Activated CD8-positive, alpha-beta memory T cell treated with anti-CD3 and anti-CD28 coated beads, Interleukin-2, amount 10 ng/mL, durations not matched to agents 7 days and 5 days (primary cell): Measurements from ENCODE around the gene PTPN3. TPM values are rescaled to one million over a fixed set of nuclear protein-coding genes. Genes with fewer than 3 reads are reported as not detected.
A peak's percentile ranks its signal among the peaks of the same experiment; 100 is the strongest.

ENCODE experiments used
- ATAC-seq: fragments of 150-1000 bp; cut with Tn5 transposase; one replicate; pipeline ENCODE4 v1.10.0; 2021; ENCODE audit warnings: moderate library complexity
- CTCF ChIA-PET: fragments of 350-600 bp; sonication (Branson Sonifier 250); formaldehyde crosslinking; loops from one replicate; lab custom pipeline; 2021; ENCODE audit warnings: antibody characterized with exemption; lab: Charles Lee
- DNase-seq: peaks from one replicate; pipeline ENCODE4 v3.0.0-alpha.2; 2020
- H3K27ac Mint-ChIP-seq: one replicate; pipeline ENCODE4 v1.8.0; 2021; ENCODE audit warnings: mild to moderate bottlenecking, mixed read lengths
- H3K27me3 Mint-ChIP-seq: one replicate; pipeline ENCODE4 v1.8.0; 2021; ENCODE audit warnings: mixed read lengths
- H3K36me3 Mint-ChIP-seq: one replicate; pipeline ENCODE4 v1.8.0; 2021; ENCODE audit warnings: mild to moderate bottlenecking, mixed read lengths
- H3K4me1 Mint-ChIP-seq: one replicate; pipeline ENCODE4 v1.8.0; 2021; ENCODE audit warnings: mixed read lengths
- H3K4me3 Mint-ChIP-seq: one replicate; pipeline ENCODE4 v1.8.0; 2021; ENCODE audit warnings: mild to moderate bottlenecking, moderate library complexity, mixed read lengths
- H3K9me3 Mint-ChIP-seq: one replicate; pipeline ENCODE4 v1.8.0; 2022; ENCODE audit warnings: low read depth, mixed read lengths
- total RNA-seq, 2 experiments: library from RNA; stranded (reverse); gene quantifications; one replicate each; pipeline ENCODE4 v1.2.3, GENCODE V29; 2021

PTPN3 gene
- total RNA-seq, 2 experiments from 2014 or later: 0.50 to 4.1 TPM

GRCh38 chr9:109467936-109468335, 30.2 kb downstream of the PTPN3 start:
- Mint-ChIP-seq H3K27ac (peak overlapping the region; percentile 61), H3K4me1 (peaks cover 49% of the 10 kb centered on the region), H3K27me3 (peaks cover 15% of the 10 kb centered on the region), H3K36me3 (no peaks in the 10 kb centered on the region), H3K9me3 (no peaks in the 10 kb centered on the region), H3K4me3 (no peak overlapping the region)
- DNase-seq (peak; percentile 61), ATAC-seq (peak; percentile 74)
- CTCF ChIA-PET: interaction anchor here (0.8 to 6.1 kb wide), 6 partner anchors 10 to 56 kb away, joined by 3 to 148 read pairs (median 6); no protein-coding TSS in a partner anchor

DNA sequence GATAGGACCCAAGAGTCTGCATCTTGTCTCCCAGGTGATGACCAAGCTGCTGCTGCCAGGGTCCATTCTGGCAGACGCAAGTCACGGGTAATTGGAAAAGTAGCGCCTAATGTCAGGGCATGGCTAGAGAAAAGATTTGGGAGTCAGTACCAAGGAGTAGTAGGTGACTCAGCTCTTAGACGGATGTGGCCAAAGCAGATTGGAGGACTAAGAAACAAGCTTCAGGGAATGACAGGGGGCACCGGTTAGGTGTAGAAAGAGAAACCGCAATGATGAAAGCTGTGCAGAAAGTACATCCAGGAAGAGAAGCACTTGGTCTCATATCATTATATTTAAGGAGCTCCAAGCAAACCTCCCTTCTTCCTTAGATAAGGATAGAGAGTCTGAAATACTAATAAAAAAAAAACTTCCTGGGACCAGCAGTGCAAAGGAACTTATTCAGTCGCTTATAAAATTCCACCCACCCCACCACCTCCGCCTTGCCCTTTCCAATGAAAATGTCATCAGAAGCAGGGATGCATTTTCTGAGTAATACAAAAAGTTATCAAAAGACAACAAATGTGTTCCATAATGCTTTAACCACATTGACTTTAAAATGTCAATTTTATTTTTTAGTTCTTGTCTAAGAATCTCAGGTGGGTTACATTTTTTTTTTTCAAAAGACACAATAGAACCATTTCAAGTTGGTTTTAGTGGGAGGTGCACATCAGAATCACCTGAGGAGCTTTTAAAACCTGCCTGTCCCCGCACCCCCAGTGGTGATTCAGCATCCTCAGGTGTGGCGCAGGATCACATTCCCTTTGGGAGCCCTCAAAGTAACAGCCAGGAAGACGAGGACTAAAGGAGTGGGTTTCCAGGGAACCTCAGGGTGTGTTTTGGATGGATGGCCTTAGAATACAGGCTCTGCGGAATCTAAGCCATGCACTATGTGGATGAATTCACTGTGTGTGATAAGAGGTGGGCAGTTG, 31.2 kb downstream of the PTPN3 start:
- ATAC-seq: no peak
- DNase-seq: no peak
- Mint-ChIP-seq H3K27ac (peak overlapping the region; percentile 61), H3K9me3 (no peaks in the 10 kb centered on the region), H3K36me3 (peaks cover 1% of the 10 kb centered on the region), H3K27me3 (peaks cover 17% of the 10 kb centered on the region), H3K4me3 (no peak overlapping the region), H3K4me1 (peaks cover 52% of the 10 kb centered on the region)
- CTCF ChIA-PET: interaction anchor here (0.8 to 6.1 kb wide), 5 partner anchors 9 to 55 kb away, joined by 3 to 148 read pairs (median 7); no protein-coding TSS in a partner anchor

GRCh38 chr9:109463924-109464625, 34.0 kb downstream of the PTPN3 start:
- DNase-seq (peak; percentile 65), ATAC-seq (peak; percentile 55)
- CTCF ChIA-PET: interaction anchor here (1.2 to 3.1 kb wide), 2 partner anchors 16 to 23 kb away, joined by 5 to 16 read pairs; no protein-coding TSS in a partner anchor
- Mint-ChIP-seq H3K9me3 (no peaks in the 10 kb centered on the region), H3K27ac (peak overlapping the region; percentile 44), H3K36me3 (peaks cover 1% of the 10 kb centered on the region), H3K27me3 (peaks cover 16% of the 10 kb centered on the region), H3K4me1 (peaks cover 56% of the 10 kb centered on the region), H3K4me3 (no peak overlapping the region)

DNA sequence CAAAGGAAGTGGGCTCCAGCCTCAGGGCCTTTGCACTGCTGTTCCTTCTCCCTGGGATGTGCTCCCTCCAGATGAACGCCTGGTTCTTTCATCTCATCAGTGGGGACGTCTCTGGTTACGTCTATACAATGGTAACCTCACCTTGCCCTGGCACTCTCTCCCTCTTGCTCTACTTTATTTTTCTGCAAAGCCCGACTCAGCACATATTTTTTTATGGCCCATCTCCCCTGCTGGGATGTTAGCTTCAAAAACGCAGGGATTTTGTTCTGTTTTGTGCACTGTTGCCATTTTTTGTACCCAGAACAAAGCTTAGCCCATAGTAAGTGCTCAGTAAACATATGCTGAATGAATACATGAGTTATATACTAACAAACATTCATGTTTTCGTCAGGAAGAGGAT, 37.5 kb downstream of the PTPN3 start:
- CTCF ChIA-PET: interaction anchor here (1.2 to 4.6 kb wide), 4 partner anchors 9 to 22 kb away, joined by 4 to 19 read pairs (median 7); no protein-coding TSS in a partner anchor
- no peak overlapping the region for H3K4me3 Mint-ChIP-seq

GRCh38 chr9:109459423-109459822, 38.7 kb downstream of the PTPN3 start:
- Mint-ChIP-seq H3K27me3 (peaks cover 33% of the 10 kb centered on the region), H3K27ac (no peak overlapping the region), H3K9me3 (no peaks in the 10 kb centered on the region), H3K36me3 (peaks cover 1% of the 10 kb centered on the region), H3K4me3 (no peak overlapping the region), H3K4me1 (peaks cover 32% of the 10 kb centered on the region)
- CTCF ChIA-PET: interaction anchor here (0.9 to 4.6 kb wide), 5 partner anchors 11 to 61 kb away, joined by 4 to 22 read pairs (median 9); no protein-coding TSS in a partner anchor
- DNase-seq (no peak), ATAC-seq (no peak)

More for the DNA sequence above, 37.5 kb downstream of the PTPN3 start:
- Mint-ChIP-seq H3K36me3 (peaks cover 1% of the 10 kb centered on the region), H3K4me1 (peaks cover 40% of the 10 kb centered on the region), H3K27ac (no peak overlapping the region), H3K27me3 (peaks cover 31% of the 10 kb centered on the region), H3K9me3 (no peaks in the 10 kb centered on the region)
- ATAC-seq: no peak
- DNase-seq: no peak

- Mint-ChIP-seq H3K4me3 (no peak overlapping the region), H3K27ac (no peak overlapping the region), H3K36me3 (peaks cover 1% of the 10 kb centered on the region), H3K27me3 (peaks cover 37% of the 10 kb centered on the region), H3K9me3 (no peaks in the 10 kb centered on the region), H3K4me1 (peaks cover 25% of the 10 kb centered on the region)
- ATAC-seq: no peak
- DNase-seq: no peak
- CTCF ChIA-PET: interaction anchor here (0.9 to 4.6 kb wide), 7 partner anchors 9 to 61 kb away, joined by 4 to 22 read pairs (median 4); no protein-coding TSS in a partner anchor
Measured at GRCh38 chr9:109458453-109459211, 39.5 kb downstream of the PTPN3 start.

DNA sequence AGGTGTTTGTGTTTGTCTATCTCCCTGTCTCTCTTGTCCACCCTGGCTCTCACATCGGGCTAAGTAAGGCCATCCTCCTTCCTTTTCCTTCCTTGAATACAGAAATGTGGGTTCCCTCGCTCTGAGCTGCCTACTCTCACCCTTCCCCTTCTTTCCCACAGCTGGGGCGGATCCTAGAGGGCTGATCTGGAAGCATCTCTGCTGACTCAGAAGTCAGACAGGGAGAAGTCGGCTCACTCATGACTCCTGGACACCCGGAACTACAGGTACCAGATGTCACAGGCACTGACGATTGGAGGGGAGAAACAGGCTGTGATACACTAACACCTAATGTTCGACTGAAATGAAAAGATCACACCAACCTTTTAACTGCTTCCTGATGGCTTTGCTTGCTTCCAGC, 41.3 kb downstream of the PTPN3 start:
- ATAC-seq (no peak), DNase-seq (no peak)
- H3K9me3 Mint-ChIP-seq: no peaks in the 10 kb centered on the region
- peaks cover 19% of the 10 kb centered on the region for H3K4me1 Mint-ChIP-seq
- H3K36me3 Mint-ChIP-seq: no peaks in the 10 kb centered on the region
- H3K4me3 Mint-ChIP-seq: no peak overlapping the region
- CTCF ChIA-PET: interaction anchor here (3.1 to 4.9 kb wide), 3 partner anchors 9 to 16 kb away, joined by 19 to 22 read pairs (median 21); no protein-coding TSS in a partner anchor
- H3K27ac Mint-ChIP-seq: no peak overlapping the region
- peaks cover 30% of the 10 kb centered on the region for H3K27me3 Mint-ChIP-seq

- CTCF ChIA-PET: interaction anchor here (1.1 to 4.9 kb wide), 2 partner anchors 14 to 15 kb away, joined by 3 to 21 read pairs; no protein-coding TSS in a partner anchor
- Mint-ChIP-seq H3K9me3 (no peaks in the 10 kb centered on the region), H3K4me3 (no peak overlapping the region), H3K4me1 (peaks cover 19% of the 10 kb centered on the region), H3K27me3 (peaks cover 27% of the 10 kb centered on the region), H3K27ac (no peak overlapping the region), H3K36me3 (no peaks in the 10 kb centered on the region)
- ATAC-seq (no peak), DNase-seq (no peak)
Measured at GRCh38 chr9:109455861-109456260, 42.2 kb downstream of the PTPN3 start.

DNA sequence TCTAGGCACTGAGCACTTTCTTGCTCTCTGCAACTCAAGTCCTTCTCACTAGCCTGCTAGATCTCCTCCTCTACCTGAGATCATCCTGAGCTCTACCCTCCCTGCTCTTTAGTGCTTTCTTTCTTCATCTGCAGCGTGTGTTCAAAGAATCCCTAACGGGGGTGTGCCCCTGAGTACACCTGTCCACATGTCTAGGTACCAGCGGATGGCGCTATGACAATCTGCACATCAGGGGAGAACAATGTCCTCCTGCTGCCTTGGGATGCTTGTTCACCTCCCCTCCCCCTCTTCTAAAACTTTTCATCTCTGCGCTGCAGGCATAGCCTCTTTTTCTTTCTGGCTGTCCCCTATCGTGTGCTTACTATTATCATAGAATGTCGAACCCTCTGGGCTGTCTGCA, 42.7 kb downstream of the PTPN3 start:
- Mint-ChIP-seq H3K4me1 (peaks cover 14% of the 10 kb centered on the region), H3K27me3 (peaks cover 24% of the 10 kb centered on the region), H3K36me3 (no peaks in the 10 kb centered on the region), H3K27ac (no peak overlapping the region), H3K9me3 (no peaks in the 10 kb centered on the region), H3K4me3 (no peak overlapping the region)
- DNase-seq (no peak), ATAC-seq (no peak)
- CTCF ChIA-PET: interaction anchor here (1.1 to 4.9 kb wide), 2 partner anchors 14 to 15 kb away, joined by 3 to 21 read pairs; no protein-coding TSS in a partner anchor

DNA sequence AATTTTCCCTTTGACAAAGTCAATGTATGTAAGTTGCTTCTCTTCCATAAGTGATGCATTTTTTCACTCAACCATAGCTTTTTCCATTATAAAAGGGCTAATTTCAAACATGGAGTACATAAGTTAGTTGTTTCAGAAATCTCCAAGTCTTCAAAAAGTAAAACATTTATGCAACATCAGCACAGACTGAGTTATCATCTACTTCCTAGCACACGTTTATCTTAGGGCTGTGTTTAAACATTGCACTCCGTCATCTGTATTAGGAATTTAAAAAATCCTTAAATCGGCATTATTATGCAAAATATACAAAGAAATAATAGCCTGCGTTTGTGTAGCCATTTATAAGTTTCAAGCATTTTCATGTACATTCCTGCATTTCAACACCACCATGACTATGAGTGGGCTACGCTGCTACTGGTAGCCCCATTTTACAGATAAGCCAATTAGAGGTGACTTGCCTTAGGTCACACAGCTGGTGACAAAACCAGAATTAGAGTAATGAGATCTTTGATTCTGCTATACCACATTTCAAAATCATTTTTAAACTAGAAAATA, 43.4 kb downstream of the PTPN3 start:
- H3K36me3 Mint-ChIP-seq: no peaks in the 10 kb centered on the region
- DNase-seq (no peak), ATAC-seq (no peak)
- H3K4me1 Mint-ChIP-seq: peaks cover 14% of the 10 kb centered on the region
- no peak overlapping the region for H3K27ac Mint-ChIP-seq
- no peak overlapping the region for H3K4me3 Mint-ChIP-seq
- peaks cover 28% of the 10 kb centered on the region for H3K27me3 Mint-ChIP-seq
- H3K9me3 Mint-ChIP-seq: no peaks in the 10 kb centered on the region
- CTCF ChIA-PET: interaction anchor here (1.1 to 4.9 kb wide), 3 partner anchors 14 to 16 kb away, joined by 3 to 21 read pairs (median 3); no protein-coding TSS in a partner anchor

DNA sequence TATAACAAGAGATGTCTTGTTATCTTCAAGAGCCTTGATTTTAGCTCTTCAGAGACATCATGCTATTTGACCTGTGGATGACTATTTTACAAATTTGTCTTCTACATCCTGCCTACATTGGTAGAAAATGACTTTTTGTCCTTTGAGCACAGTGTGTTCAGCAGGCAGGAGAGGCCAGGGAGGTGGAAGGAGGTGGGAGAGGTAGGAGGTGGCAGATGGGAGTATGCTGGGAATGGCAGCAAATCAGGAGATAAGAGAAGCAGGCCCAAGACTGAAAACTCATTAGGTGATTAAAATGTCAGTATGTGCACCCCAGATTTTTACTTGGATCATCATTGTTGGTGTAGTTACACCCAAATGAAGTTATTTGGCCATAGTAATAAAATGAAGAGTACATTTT, 44.1 kb downstream of the PTPN3 start:
- ATAC-seq: no peak
- Mint-ChIP-seq H3K27me3 (peaks cover 31% of the 10 kb centered on the region), H3K27ac (no peak overlapping the region)

More for the DNA sequence above, 44.1 kb downstream of the PTPN3 start:
- CTCF ChIA-PET: interaction anchor here (0.6 to 4.9 kb wide), 3 partner anchors 9 to 16 kb away, joined by 3 to 21 read pairs (median 3); no protein-coding TSS in a partner anchor
- Mint-ChIP-seq H3K4me1 (peaks cover 14% of the 10 kb centered on the region), H3K4me3 (no peak overlapping the region), H3K36me3 (no peaks in the 10 kb centered on the region), H3K9me3 (no peaks in the 10 kb centered on the region)
- DNase-seq: no peak
